NCI-H2196 treated with DMSO at 0.1 percent for 48 hours (cell line): ENCODE data around the gene BTBD7.
"Not testable (repeated sequence)": the region's sequence is repeated elsewhere in the genome, so short reads cannot be mapped to it uniquely, and the experiment has no call there.

Source experiments
- DNase-seq: peaks from one replicate; lab custom pipeline; 2025; ENCODE audit not compliant: unreplicated experiment; lab: John Stamatoyannopoulos, UW

Gene BTBD7

GRCh38 chr14:93249128-93249831 is 83.6 kb downstream of the BTBD7 start:
- no peak for DNase-seq

DNA sequence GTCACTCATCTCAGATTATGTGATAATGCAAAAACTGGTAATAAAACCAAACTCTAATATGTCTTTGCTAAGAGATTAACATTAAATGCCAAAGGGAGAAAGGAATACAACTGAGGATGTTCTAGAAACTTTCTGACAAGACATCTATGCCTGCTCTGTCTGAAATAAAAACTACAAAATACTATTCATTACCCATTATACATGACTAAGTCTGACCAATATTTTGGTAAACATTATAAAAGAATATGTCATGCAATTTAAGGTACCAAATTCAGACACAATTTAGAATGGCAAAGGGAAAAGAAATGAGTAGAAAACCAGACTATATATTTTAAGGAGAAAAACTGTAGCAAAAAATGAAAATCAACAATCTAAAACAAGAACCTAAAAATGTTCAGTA is 86.3 kb downstream of the BTBD7 start:
- no peak for DNase-seq

DNA sequence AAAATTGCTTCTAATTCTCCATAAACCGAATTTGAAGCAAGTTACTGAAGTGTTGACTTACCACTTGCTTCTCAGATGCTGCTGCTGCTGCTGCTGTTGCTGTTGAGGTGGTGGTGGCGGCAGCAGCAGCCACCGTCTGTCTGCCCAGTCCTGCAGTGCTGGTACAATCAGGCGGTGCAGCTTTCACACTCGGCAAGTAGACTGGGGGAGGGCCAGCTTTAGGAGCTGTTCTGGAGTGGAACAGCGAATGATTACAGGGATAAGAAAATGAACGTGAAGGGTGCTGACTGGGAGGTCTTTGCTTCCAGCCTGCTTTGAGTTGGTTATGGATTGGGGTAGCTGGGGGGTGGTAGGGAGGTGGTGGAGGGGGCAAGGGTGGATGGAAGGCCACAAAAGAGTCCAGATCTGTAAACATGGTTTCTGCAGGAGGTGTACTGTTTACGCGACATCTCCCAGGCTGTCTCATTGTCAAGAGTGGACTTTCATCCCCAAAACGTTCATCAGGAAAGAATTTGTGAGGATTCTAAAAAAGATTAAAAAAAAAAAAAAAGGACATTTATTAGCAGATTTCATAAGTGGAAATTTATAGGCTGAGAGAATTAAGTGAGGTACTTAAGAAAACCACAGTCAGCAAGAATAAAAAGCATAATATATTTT is 86.9 kb downstream of the BTBD7 start:
- no peak for DNase-seq

GRCh38 chr14:93240678-93241000 is 92.2 kb downstream of the BTBD7 start:
- DNase-seq = no peak

DNA sequence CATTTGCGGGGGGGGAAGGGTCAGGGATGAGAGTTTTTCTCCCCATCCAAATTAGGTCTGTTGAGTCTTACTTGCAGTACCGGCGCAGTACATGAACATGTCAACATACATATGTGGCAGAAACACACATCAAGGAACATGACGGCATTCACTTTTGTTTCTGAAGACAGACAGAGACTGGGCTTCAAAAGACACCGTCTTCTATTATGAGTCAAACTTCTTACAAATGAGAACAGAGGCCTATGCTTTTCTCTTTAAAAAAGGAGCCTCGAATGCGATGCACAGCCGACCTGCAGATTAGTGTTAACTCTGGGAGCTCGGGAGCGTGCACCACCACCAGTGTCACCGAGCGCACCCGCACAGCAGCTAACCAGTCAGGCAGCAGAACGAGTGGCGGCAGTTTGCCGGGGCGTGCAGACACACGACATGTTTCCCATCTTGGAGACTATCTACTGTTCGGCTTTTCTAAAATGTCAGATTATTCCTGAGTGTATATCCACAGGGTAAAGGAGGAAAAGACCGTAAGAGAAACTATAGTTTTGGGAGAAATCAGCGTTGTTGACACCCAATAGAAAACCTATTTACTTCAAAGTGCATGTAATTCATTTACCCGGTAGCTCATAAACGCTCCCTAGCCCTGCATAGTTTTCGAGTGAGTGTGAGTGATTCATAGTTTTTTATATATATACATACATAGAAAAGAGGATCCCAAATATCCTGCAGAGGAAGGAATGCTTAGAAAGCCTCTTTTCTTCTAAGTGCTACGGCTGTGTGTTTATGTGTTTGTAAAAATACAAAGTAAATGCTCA is 92.8 kb downstream of the BTBD7 start:
- DNase-seq = no peak

- no peak for DNase-seq
Measured at GRCh38 chr14:93234798-93235197, 98.0 kb downstream of the BTBD7 start.

DNA sequence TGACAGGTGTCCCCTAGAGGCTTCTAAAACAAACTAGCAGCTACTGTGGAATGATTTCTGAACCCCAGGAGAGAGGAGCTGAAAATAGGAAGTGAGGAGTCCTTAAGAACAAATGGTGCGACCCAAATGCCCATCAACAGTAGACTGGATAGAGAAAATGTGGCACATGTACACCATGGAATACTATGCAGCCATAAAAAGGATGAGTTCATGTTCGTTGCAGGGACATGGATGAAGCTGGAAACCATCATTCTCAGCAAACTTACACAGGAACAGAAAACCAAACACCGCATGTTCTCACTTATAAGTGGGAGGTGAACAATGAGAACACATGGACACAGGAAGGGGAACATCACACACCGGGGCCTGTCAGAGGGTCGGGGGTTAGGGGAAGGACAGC is 99.8 kb downstream of the BTBD7 start:
- DNase-seq = not testable (repeated sequence)

GRCh38 chr14:93232159-93232558 is 100.7 kb downstream of the BTBD7 start:
- DNase-seq = no peak

GRCh38 chr14:93231129-93231979 is 101.5 kb downstream of the BTBD7 start:
- no peak for DNase-seq

DNA sequence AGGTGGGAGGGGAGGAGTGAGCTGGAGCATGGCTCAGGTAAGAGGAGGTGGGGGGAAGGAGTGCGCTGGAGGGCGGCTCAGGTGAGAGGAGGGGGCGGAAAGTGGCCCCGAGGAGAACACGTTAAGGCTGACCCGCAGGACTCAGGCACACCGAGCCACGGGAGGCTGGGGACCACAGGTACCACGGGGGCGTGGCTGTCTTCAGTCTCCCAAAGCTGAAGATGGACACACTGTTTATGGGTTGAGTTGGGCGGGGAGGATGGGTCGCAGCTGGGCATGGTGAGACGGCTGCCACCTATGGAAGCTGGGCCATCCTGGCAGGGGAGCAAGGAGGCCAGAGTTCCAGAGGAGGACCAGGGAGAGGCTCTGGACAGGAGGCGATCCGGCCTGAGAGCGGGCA is 102.3 kb downstream of the BTBD7 start:
- DNase-seq = no peak

DNA sequence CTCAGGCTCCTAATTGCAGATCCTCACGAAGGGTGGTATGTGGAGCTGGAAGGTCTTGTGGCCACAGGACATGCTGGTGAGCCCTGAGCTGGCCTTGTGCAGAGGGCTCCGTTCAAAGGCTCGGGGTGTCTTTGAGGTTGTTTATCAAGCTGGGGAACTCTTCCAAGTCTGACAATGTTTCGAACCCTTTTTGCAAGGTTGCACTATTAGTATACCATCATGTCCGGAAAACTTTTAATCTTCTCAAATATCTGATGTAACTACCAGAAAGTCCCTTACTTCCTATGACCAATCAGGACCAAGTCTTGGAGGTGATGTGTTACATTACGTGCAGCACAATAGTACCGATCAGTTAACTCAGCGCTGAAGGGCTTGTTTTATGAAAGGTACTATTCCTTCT is 104.3 kb downstream of the BTBD7 start:
- DNase-seq = no peak

DNA sequence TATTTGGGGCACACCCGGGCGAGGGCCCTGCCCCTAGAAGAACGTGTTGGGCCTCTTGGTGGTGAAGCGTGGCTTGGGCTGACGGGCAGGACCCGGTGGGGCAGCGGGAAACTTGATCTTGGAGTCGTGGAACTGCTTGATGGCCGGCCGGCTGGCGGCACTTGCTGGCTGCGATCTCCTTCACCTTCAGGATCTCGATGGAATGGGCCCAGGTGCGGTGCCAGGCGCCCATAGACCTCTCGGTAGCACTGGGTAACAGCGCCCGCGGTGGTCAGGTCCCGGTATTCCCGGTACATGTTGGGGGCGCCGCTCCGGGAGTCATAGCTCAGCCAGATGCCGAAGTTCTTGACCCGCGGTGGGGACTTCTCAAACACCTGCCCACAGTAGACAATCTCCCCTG is 109.3 kb downstream of the BTBD7 start:
- DNase-seq = no peak

- no peak for DNase-seq
Measured at GRCh38 chr14:93220509-93220908, 112.3 kb downstream of the BTBD7 start.

- peak; percentile 7 for DNase-seq
Measured at GRCh38 chr14:93219103-93219726, 113.6 kb downstream of the BTBD7 start.

- DNase-seq = no peak
Measured at GRCh38 chr14:93214598-93214997, 118.2 kb downstream of the BTBD7 start.

- no peak for DNase-seq
Measured at GRCh38 chr14:93212432-93212831, 120.4 kb downstream of the BTBD7 start.

DNA sequence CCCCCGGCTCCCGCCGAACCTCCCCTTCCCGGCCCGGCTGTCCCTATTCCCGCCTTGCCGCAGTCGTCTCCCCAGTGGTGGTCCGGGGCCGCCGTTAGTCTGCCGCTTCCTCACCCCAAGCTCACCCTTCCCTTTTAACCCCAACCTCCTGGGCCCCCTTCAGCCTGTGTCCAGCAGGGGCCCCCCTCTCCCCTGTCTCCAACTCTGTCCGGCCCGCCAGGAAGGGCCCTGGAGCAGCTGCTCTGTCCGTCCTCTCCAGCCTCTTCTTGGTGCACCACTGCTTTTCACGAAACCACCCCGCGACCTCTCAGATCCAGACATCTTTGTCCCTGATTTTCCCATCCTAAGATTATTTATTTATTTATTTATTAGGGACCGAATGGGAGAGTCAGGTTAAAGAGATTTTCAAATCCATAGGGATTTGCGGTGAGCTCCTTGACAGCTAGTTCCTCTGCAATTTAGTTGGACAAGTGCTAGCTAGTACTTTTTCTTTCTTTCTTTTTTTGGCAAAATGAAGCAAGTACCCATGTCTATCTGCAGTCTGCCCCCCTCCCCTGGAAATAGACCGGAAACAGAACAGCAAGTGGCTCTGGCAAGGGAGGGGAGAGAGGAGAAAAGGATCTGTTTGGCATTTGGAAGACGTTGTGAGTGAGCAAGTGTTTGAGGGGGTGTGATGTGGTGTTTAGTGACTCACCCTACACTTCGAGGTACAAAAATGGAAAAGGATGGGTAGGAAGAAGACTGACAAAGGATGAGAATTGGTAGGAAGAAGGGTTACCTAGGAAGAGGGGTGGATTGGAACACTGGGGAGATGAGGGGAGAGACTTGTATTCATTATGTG is 125.1 kb downstream of the BTBD7 start:
- DNase-seq = no peak

- peak; percentile 86 for DNase-seq
Measured at GRCh38 chr14:93206793-93207467, 125.9 kb downstream of the BTBD7 start, which contains the start of the genes GON7 and UBR7. Gene GON7, minus strand, starts transcription at chr14:93207065. Its CDS starts 28 bp downstream, at chr14:93207037. Gene UBR7, plus strand, starts transcription at chr14:93207256. Its CDS starts 36 bp downstream, at chr14:93207292.

- DNase-seq = no peak
Measured at GRCh38 chr14:93201155-93201704, 131.6 kb downstream of the BTBD7 start.
